ENCODE results near the gene SRSF12.

DNA sequence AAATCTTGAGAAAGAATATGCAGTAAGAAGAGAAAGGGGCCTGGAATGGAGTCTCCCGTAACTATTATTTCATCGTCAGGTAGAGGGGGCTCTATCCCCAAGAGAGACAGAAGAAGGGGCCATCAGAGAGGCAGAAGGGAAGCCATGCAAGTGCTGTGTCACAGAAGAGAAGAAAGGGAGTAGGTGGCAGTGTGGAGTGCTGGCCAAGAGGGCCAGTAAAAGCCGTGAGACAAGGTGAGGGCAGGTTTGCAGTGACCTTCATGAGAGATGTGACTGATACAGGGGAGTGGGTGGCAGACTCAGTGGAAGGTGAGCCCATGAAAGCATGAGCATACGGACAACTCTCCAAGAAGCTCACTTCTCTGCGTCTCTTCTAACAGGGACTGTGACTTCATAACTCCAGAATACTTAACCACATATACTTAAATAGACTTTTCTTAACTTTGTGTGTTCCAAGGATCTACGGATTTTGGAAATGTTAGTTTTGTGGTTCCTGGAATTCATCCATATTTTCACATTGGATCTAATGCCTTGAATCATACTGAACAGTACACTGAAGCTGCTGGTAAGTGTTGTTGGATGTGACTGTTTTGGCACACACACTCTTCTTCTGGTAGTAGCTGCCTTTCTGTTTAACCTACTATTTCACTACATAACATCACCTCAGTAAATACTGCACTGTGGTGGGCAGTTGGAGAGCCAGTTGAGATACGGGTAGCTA lies 43.6 kb upstream of the SRSF12 start:
- TF ChIP-seq POLR2A (IDR thresholded peaks at IDR 0.05; ENCODE audit: low read depth, low read length) = no peak
- TF ChIP-seq POLR2AphosphoS5 (IDR thresholded peaks at IDR 0.05; ENCODE audit: low read depth, low read length) = no peak

Measured in GM12892 (cell line).